ENCODE results near the gene PODXL.
A peak's percentile ranks its signal among the peaks of the same experiment; 100 is the strongest.
"Not testable (repeated sequence)": the region's sequence is repeated elsewhere in the genome, so short reads cannot be mapped to it uniquely, and the experiment has no call there.

PODXL gene

GRCh38 chr7:131513245-131514061, 43.0 kb downstream of the PODXL start:
- no peak overlapping the region for H3K27ac ChIP-seq
- peak; percentile 44 for DNase-seq (ENCODE audit: low read depth, low spot score)

GRCh38 chr7:131511774-131512535, 44.5 kb downstream of the PODXL start:
- no peak for DNase-seq (ENCODE audit: low read depth, low spot score)
- no peak overlapping the region for H3K27ac ChIP-seq

GRCh38 chr7:131511071-131511470, 45.4 kb downstream of the PODXL start:
- H3K27ac ChIP-seq = no peak overlapping the region
- DNase-seq (ENCODE audit: low read depth, low spot score) = no peak

- H3K27ac ChIP-seq = no peak overlapping the region
- DNase-seq (ENCODE audit: low read depth, low spot score) = no peak
Observed at GRCh38 chr7:131509781-131510180, 46.6 kb downstream of the PODXL start.

GRCh38 chr7:131508754-131509486, 47.5 kb downstream of the PODXL start:
- no peak for DNase-seq (ENCODE audit: low read depth, low spot score)
- no peak overlapping the region for H3K27ac ChIP-seq

- H3K27ac ChIP-seq = no peak overlapping the region
- no peak for DNase-seq (ENCODE audit: low read depth, low spot score)
Observed at GRCh38 chr7:131507592-131508331, 48.7 kb downstream of the PODXL start.

GRCh38 chr7:131506597-131506996, 49.8 kb downstream of the PODXL start:
- no peak overlapping the region for H3K27ac ChIP-seq
- DNase-seq (ENCODE audit: low read depth, low spot score) = no peak

- DNase-seq (ENCODE audit: low read depth, low spot score) = no peak
- no peak overlapping the region for H3K27ac ChIP-seq
Observed at GRCh38 chr7:131505636-131506557, 50.5 kb downstream of the PODXL start.

GRCh38 chr7:131505037-131505620, 51.3 kb downstream of the PODXL start:
- not testable (repeated sequence) for H3K27ac ChIP-seq; DNase-seq (ENCODE audit: low read depth, low spot score)

GRCh38 chr7:131504157-131504899, 52.1 kb downstream of the PODXL start:
- no peak overlapping the region for H3K27ac ChIP-seq
- DNase-seq (ENCODE audit: low read depth, low spot score) = no peak

- DNase-seq (ENCODE audit: low read depth, low spot score) = no peak
- H3K27ac ChIP-seq = no peak overlapping the region
Observed at GRCh38 chr7:131503639-131504038, 52.8 kb downstream of the PODXL start.

- DNase-seq (ENCODE audit: low read depth, low spot score) = no peak
- no peak overlapping the region for H3K27ac ChIP-seq
Observed at GRCh38 chr7:131502810-131503508, 53.5 kb downstream of the PODXL start.

- no peak overlapping the region for H3K27ac ChIP-seq
- no peak for DNase-seq (ENCODE audit: low read depth, low spot score)
Observed at GRCh38 chr7:131501930-131502685, 54.3 kb downstream of the PODXL start.

- DNase-seq (ENCODE audit: low read depth, low spot score) = no peak
- H3K27ac ChIP-seq = no peak overlapping the region
Observed at GRCh38 chr7:131501422-131501821, 55.0 kb downstream of the PODXL start.

GRCh38 chr7:131500357-131500756, 56.1 kb downstream of the PODXL start:
- no peak for DNase-seq (ENCODE audit: low read depth, low spot score)
- no peak overlapping the region for H3K27ac ChIP-seq

- no peak for DNase-seq (ENCODE audit: low read depth, low spot score)
Observed at GRCh38 chr7:131499801-131500200, 56.6 kb downstream of the PODXL start.

More at GRCh38 chr7:131499801-131500200, 56.6 kb downstream of the PODXL start:
- no peak overlapping the region for H3K27ac ChIP-seq

Data from epithelial cell of prostate (primary cell).